Measurements from ENCODE around the gene GRHL3.

The GRHL3 gene

GRCh38 chr1:24316645-24317044, 2.5 kb upstream of the GRHL3 start:
- in situ Hi-C loops (cut with HindIII; ENCODE audit: low sequenced_read_pairs), result loop anchor here (10.0 to 25.0 kb wide), 2 partner anchors 96 to 122 kb away; partner anchors contain the start of genes NIPAL3 and STPG1

DNA sequence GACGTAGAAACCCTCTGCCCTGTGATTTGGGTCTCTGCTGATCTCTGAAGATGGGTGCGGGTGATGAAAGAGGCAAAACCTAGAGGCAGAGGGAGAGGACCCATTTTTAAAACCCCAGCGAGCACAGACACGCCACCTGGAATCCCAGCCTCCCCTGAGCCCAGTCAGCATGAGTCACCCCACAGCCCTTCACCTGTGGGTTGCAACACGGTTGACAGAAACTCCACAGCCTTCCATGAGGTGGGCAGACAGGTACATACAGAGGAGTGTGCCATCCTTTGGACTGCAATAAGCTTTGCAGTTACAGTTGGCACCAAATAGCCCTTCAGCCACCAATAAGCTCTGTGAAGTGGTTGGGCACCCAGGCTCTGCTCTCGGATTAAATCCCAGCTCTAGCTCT, 2.1 kb upstream of the GRHL3 start:
- in situ Hi-C loops (cut with HindIII; ENCODE audit: low sequenced_read_pairs), result loop anchor here (10.0 to 25.0 kb wide), 2 partner anchors 95 to 122 kb away; partner anchors contain the start of genes NIPAL3 and STPG1

- in situ Hi-C loops (cut with HindIII; ENCODE audit: low sequenced_read_pairs), result loop anchor here (10.0 to 25.0 kb wide), 2 partner anchors 94 to 123 kb away; partner anchors contain the start of genes NIPAL3 and STPG1
Observed at GRCh38 chr1:24317956-24318614, 1.1 kb upstream of the GRHL3 start.

GRCh38 chr1:24318615-24319311, 394 bp upstream of the GRHL3 start:
- in situ Hi-C loops (cut with HindIII; ENCODE audit: low sequenced_read_pairs), result loop anchor here (10.0 to 25.0 kb wide), 2 partner anchors 94 to 124 kb away; partner anchors contain the start of genes NIPAL3 and STPG1

DNA sequence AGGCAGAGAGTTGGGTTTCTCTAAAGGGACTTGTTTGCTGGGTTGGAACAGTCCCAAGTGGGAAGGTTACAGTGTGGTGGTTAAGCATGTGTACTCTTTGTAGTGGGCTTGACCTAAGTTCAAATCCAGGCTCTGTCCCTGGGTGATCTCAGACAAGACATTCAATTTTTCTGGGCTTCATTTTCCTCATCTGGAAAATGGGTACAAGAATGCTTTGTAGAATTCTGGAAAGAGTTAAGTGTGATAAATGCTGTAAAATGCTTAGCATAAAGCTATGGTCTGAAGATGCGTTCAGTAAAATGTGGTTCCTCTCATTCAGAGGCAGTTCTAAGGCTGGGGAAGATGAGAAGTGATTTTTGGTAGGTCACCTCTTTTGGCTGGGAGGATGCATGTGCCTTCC, 805 bp downstream of the GRHL3 start:
- in situ Hi-C loops (cut with HindIII; ENCODE audit: low sequenced_read_pairs), result loop anchor here (10.0 to 25.0 kb wide), 2 partner anchors 92 to 125 kb away; partner anchors contain the start of genes NIPAL3 and STPG1

GRCh38 chr1:24321126-24321525, 2.0 kb downstream of the GRHL3 start:
- in situ Hi-C loops (cut with HindIII; ENCODE audit: low sequenced_read_pairs), result loop anchor here (25.0 kb wide), 1 partner anchor 91 kb away; the partner anchor contains the start of genes NIPAL3 and STPG1

DNA sequence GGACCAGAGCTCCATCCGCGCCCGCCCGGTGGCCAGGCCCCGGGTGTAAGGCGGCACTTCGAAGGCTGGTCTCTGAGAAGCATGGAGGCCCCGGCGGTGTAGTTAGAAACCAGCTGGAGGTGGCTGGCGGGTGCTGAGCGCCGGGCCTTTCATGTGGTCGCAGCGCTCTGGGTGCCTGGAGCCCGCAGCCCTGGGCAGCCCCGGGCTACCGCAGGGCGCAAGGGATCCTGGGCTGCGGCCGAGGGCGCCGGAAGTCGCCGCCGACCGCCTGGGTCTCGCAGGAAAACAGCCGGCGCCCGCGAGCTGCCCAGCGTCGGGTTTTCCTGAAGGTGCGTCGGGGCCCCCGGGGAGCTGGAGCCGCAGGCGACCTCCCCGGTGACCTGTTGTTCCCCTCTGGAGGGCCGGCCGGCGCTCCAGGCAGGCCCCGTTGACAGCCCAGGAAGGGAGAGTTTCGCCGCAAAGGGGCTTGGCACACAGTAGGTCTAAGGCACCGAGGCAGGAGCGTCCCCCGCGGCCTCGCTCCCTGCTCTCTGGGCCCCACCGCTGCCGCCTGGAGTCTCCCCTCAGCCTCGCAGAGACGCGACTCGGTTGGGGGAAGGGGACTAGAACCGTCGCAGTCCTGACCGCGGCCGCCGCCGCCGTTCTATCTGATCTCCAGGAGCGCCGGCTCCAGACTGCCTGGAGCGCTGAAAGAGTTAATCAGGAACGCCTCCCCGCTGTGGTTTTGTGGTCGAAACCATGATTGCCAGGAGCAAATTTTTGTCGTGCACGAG, 2.7 kb downstream of the GRHL3 start:
- in situ Hi-C loops (cut with HindIII; ENCODE audit: low sequenced_read_pairs), result loop anchor here (25.0 kb wide), 1 partner anchor 90 kb away; the partner anchor contains the start of genes NIPAL3 and STPG1

DNA sequence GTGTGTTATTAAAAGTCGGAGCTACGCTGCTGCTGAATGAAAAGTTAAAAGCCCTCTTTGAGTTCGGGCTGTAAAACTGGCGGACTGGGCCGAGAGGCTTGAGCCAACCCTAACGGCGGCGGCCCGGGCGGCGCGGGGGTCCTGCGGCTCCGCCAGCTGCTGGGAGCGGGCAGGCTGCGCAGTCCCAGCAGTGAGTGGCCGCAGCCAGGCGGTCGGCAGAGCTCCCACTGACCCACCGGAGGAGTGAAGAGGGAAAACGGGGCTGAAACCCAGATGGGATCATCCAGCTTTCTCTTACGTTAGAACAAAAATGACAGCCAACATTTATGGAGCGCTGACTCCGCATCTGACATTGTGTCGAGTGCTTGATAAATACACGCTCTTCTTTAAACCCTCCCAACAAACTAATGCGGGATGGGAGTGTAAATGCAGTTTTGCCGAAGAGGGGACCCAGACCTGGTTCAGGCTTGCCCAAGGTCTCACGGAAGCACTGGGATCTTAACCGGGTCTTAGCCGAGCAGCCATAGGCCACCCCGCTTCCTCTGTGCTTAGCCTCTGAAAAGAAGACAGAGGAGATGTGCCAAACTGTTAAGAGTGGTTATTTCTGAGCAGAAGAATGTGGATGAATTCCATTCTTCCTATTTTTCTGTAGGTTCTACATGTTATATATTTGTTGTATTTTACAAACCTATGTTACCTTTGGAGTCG, 3.5 kb downstream of the GRHL3 start:
- in situ Hi-C loops (cut with HindIII; ENCODE audit: low sequenced_read_pairs), result loop anchor here (25.0 kb wide), 1 partner anchor 90 kb away; the partner anchor contains the start of genes NIPAL3 and STPG1

DNA sequence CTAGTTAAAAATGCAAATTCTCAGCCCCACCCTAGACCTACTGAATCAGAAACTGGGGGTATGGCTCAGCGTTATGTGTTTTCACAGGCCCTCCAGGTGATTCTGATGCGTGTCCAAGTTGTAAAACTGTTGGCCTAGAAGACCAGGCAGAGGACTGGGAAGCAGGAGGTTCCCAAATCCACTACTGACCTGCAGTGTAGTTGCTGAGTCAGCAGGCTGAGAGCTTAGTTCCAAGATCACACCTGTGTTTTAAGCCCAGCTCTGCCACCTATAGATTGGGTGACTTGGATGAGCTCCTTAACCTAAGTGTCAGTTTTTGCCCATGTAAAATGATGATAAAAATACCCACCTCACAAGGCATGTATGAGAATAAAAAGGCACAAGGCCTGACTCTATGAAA, 4.1 kb downstream of the GRHL3 start:
- in situ Hi-C loops (cut with HindIII; ENCODE audit: low sequenced_read_pairs), result loop anchor here (25.0 kb wide), 1 partner anchor 89 kb away; the partner anchor contains the start of genes NIPAL3 and STPG1

GRCh38 chr1:24324903-24325302, 5.7 kb downstream of the GRHL3 start:
- in situ Hi-C loops (cut with HindIII; ENCODE audit: low sequenced_read_pairs), result loop anchor here (25.0 kb wide), 1 partner anchor 87 kb away; the partner anchor contains the start of genes NIPAL3 and STPG1

GRCh38 chr1:24325587-24326449, 6.7 kb downstream of the GRHL3 start:
- in situ Hi-C loops (cut with HindIII; ENCODE audit: low sequenced_read_pairs), result no loop called here

DNA sequence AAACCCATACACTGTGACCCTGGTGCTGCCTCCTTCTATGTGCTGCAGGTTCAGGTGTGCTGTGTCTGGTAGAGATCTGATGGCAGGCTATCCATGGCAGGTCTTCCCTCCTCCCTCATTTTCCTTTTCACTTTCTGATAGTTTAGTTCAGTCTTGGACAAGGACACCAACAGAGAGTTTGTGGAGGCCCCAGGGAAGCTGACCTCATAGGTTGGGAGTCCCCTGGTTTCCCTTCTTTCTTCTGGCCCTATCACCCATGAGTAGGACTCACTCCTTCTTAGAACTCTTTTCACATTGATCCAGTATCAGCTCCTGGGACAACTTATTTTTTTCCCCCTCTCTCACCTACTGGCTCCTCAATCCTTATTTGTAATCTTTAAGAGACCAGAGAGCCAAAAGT, 8.3 kb downstream of the GRHL3 start:
- in situ Hi-C loops (cut with HindIII; ENCODE audit: low sequenced_read_pairs), result no loop called here

DNA sequence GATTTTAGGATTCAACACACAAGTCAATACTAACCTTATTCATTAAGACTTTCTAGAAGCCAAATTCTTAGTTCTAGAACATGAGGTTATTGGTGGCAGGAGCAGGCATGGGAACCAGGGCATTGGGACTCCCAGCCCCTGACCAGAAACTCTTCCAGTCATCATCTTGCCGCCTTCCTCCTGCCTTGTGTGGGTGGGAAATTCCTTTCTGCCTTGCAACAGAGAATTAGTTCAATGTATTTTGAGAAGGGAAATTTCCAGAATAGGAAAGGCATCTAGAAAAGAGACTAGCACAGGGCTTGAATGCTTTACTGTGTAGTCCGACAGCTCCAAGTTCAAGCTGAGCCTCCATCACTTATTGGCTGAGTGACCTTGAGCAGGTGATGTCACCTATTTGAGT, 8.7 kb downstream of the GRHL3 start:
- in situ Hi-C loops (cut with HindIII; ENCODE audit: low sequenced_read_pairs), result no loop called here

DNA sequence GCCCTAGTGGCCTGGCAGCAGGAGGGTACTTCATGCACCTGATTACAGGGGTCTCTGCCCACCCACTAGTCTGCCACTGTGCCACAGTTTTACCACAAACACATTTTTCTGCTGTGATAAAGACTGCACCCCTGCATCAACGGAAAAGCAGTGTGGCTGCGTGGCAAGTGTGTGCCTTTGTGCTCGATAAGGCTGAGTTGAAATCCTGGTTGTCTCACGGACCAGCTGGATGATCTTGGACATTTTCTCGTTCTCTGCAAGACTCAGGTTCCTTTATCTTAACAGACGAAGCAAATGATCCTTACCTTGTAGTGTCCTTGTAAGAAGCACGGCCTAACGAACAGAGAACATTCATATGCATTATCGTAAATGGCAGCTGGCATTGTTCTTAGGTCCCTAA, 10.2 kb downstream of the GRHL3 start:
- in situ Hi-C loops (cut with HindIII; ENCODE audit: low sequenced_read_pairs), result no loop called here

DNA sequence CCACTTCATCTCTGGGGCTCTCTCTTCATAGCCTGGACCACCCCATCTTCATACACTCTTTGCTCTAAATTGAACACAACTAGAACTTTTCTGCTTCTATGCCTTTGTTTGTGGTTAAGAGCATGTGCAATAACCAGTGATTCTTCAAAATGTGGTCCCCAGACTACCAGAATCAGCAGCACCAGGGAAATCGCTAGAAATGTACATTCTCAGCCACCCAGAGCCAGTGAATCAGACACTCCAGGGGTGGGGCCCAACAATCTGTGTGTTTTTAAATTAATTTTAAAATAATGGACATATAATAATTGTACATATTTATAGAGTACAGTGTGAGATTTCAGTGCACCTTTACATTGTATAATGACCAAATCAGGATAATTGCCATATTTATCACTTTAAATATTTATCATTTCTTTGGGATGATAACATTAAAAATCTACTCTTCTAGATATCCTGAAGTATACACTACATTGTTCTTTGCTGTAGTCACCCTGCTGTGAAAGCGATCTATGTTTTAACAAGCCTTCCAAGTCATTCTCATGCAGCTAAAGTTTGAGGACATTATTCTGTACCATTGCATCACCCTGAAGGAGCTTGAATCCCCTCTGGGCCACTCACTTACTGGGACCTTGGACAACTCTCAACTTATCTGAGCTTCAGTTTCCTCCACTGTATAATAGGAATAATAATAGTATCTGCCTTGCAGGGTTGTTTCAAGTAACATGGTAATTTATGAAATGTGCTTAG, 10.8 kb downstream of the GRHL3 start:
- in situ Hi-C loops (cut with HindIII; ENCODE audit: low sequenced_read_pairs), result no loop called here

- in situ Hi-C loops (cut with HindIII; ENCODE audit: low sequenced_read_pairs), result no loop called here
Observed at GRCh38 chr1:24331961-24332673, 13.0 kb downstream of the GRHL3 start.

- in situ Hi-C loops (cut with HindIII; ENCODE audit: low sequenced_read_pairs), result no loop called here
Observed at GRCh38 chr1:24336075-24336474, 16.9 kb downstream of the GRHL3 start.

- in situ Hi-C loops (cut with HindIII; ENCODE audit: low sequenced_read_pairs), result no loop called here
Observed at GRCh38 chr1:24337455-24337854, 18.3 kb downstream of the GRHL3 start.
